GM12878 (cell line): ENCODE data around the gene TCEA2. TPM values are rescaled to one million over a fixed set of nuclear protein-coding genes. Genes with fewer than 3 reads are reported as not detected.

Experiments
- ATAC-seq: fragments of 200-7000 bp; cut with Tn5 transposase; 3 replicates; pipeline ENCODE4 v1.9.1; 2020; ENCODE audit warnings: mild to moderate bottlenecking, moderate library complexity
- BruUV-seq: library from RNA; stranded (reverse); fragments of 400-500 nt; replicated peaks from 2 replicates; lab custom pipeline; 2021; lab: Mats Ljungman, UMichigan
- CTCF ChIA-PET: fragments of 300-600 bp; sonication (Branson Sonifier 250); formaldehyde crosslinking; extraction: SDS; loops from one replicate; lab custom pipeline; 2021; ENCODE audit warnings: inconsistent platforms; lab: Yijun Ruan, JAX
- POLR2A ChIA-PET: fragments of 350-600 bp; formaldehyde crosslinking; extraction: SDS; loops from one replicate; lab custom pipeline; 2021; ENCODE audit warnings: inconsistent platforms; lab: Charles Lee
- RAD21 ChIA-PET: fragments of 300-600 bp; sonication (Branson Sonifier 250); formaldehyde crosslinking; loops from one replicate; lab custom pipeline; 2023; ENCODE audit warnings: antibody characterized with exemption; ENCODE audit not compliant: unreplicated experiment; lab: Charles Lee
- SMC1A ChIA-PET: fragments of 300-600 bp; sonication (Branson Sonifier 250); formaldehyde crosslinking; loops from one replicate; lab custom pipeline; 2023; ENCODE audit not compliant: unreplicated experiment, uncharacterized antibody; lab: Charles Lee
- DNase-seq: peaks from one replicate; pipeline ENCODE4 v3.0.0-alpha.2; 2011; ENCODE audit warnings: low read depth, low spot score
- FAIRE-seq: peaks from 3 replicates; lab custom pipeline; 2011; peaks lifted over from hg19 to GRCh38; lab: Jason Lieb, UNC
- H2AFZ ChIP-seq: 2 replicates; pipeline ENCODE4 v1.6.0; 2011; ENCODE audit warnings: low read depth, low read length, control low read depth; ENCODE audit not compliant: control insufficient read depth
- H3K27ac ChIP-seq: 2 replicates; pipeline ENCODE4 v1.5.1; 2011; ENCODE audit warnings: control low read depth; ENCODE audit not compliant: control insufficient read depth, insufficient read depth
- H3K27me3 ChIP-seq, 2 experiments: replicated peaks in 1 of 2; 2 replicates each; pipeline versions ENCODE4 v1.6.0 to v1.6.1; 2011; ENCODE audit warnings: low read length in 1 of 2; ENCODE audit not compliant: control insufficient read depth in 2 of 2, insufficient read depth in 2 of 2
- H3K36me3 ChIP-seq, 2 experiments: 2 replicates each; pipeline ENCODE4 v1.5.1; 2011; ENCODE audit warnings: low read length in 1 of 2; ENCODE audit not compliant: control insufficient read depth in 2 of 2, insufficient read depth in 2 of 2
- H3K4me1 ChIP-seq: 2 replicates; pipeline ENCODE4 v1.6.1; 2011; ENCODE audit warnings: mild to moderate bottlenecking, low read length, moderate library complexity, mixed read lengths; ENCODE audit not compliant: control insufficient read depth, insufficient read depth
- H3K4me2 ChIP-seq: 2 replicates; pipeline ENCODE4 v1.6.0; 2011; ENCODE audit warnings: control low read depth; ENCODE audit not compliant: control insufficient read depth, insufficient read depth
- H3K4me3 ChIP-seq: fragments of 200-600 bp; sonication (generic); 2 replicates; pipeline ENCODE4 v1.5.1; 2016
- H3K79me2 ChIP-seq: 2 replicates; pipeline ENCODE4 v1.6.0; 2011; ENCODE audit warnings: low read length; ENCODE audit not compliant: control insufficient read depth, insufficient read depth
- H3K9ac ChIP-seq: 2 replicates; pipeline ENCODE4 v1.8.0; 2011; ENCODE audit warnings: low read length, control low read depth, mixed read lengths; ENCODE audit not compliant: control insufficient read depth, insufficient read depth
- H3K9me3 ChIP-seq: replicated peaks from 3 replicates; pipeline ENCODE4 v1.5.1; 2011; ENCODE audit warnings: mild to moderate bottlenecking, low read length; ENCODE audit not compliant: control insufficient read depth, insufficient read depth
- H4K20me1 ChIP-seq: 2 replicates; pipeline ENCODE4 v1.6.0; 2011; ENCODE audit not compliant: control insufficient read depth, insufficient read depth
- IRF3 ChIP-seq: fragments of 450-650 bp; IDR thresholded peaks from 2 replicates; pipeline ENCODE4 v1.6.1; 2014; ENCODE audit warnings: mild to moderate bottlenecking
- POLR2A ChIP-seq: IDR thresholded peaks from 2 replicates; pipeline ENCODE4 v1.6.1; 2011; ENCODE audit warnings: low read depth, mild to moderate bottlenecking, low read length
- SIN3A ChIP-seq: IDR thresholded peaks from 2 replicates; pipeline ENCODE4 v1.6.1; 2012; ENCODE audit warnings: low read depth, low read length, improper control_type of control experiment
- ZNF24 ChIP-seq: fragments of 450-650 bp; IDR thresholded peaks from 2 replicates; pipeline ENCODE4 v1.6.1; 2017; ENCODE audit warnings: antibody characterized with exemption, mild to moderate bottlenecking
- WGBS: methylation state at CpG from one replicate; pipeline ENCODE4 v1.1.6; 2016; ENCODE audit warnings: low lambda C conversion rate; ENCODE audit not compliant: insufficient replicate concordance, insufficient coverage; ENCODE audit errors: missing lambda C conversion rate; 5-methylcytosine and 5-hydroxymethylcytosine counted together
- in situ Hi-C: fragments of 300-500 bp; cut with MboI; formaldehyde crosslinking; loops from 9 replicates; pipeline ENCODE4 v1.14.3; 2018; ENCODE audit warnings: mixed read lengths
- intact Hi-C: fragments of 100-400 bp; cut with micrococcal nuclease; formaldehyde crosslinking; loops from one replicate; pipeline ENCODE4 v1.14.2; 2022; ENCODE audit not compliant: unreplicated experiment
- polyA plus RNA-seq, 11 experiments: library from polyadenylated mRNA; depleted of rRNA in 4 of 11; unstranded in 6 of 11; stranded (reverse) in 5 of 11; fragments of >200 nt; fragmentation: Nextera tagmentation in 4 of 11; fragmentation: Illumina TruSeq in 1 of 11; extraction: Ambion mirVana in 4 of 11; extraction: Trizol in 1 of 11; gene quantifications; 1 replicate in 1 of 11; 2 replicates in 10 of 11; pipeline versions ENCODE4 v1.2.1 to v1.2.3, GENCODE V29; 2011 to 2016; ENCODE audit warnings: inconsistent platforms in 2 of 11, missing spikeins in 2 of 11, low read depth in 1 of 11
- total RNA-seq, 4 experiments: library from RNA; depleted of rRNA in 3 of 4; stranded (reverse); fragments of >200 nt in 3 of 4; fragmentation: Illumina TruSeq in 1 of 4; extraction: Trizol in 1 of 4; gene quantifications; 2 replicates each; pipeline versions ENCODE4 v1.2.1 to v1.2.3, GENCODE V29; 2013 to 2021

Gene TCEA2
- total and polyA plus RNA-seq, 10 of the 15 experiments (the other 5 are each of a cell fraction or from before 2014, with no cell fraction given) = 3.4 to 42.5 (median 13.3) TPM

- Histone ChIP-seq H4K20me1 (no peaks in the 10 kb centered on the region), H3K4me2 (no peak overlapping the region), H3K4me1 (no peaks in the 10 kb centered on the region), H3K27ac (no peak overlapping the region), H3K9me3 (no peaks in the 10 kb centered on the region), H2AFZ (no peak overlapping the region), H3K79me2 (no peaks in the 10 kb centered on the region), H3K4me3 (no peak overlapping the region), H3K9ac (no peak overlapping the region), H3K36me3 (peaks cover 48 to 59% of the 10 kb centered on the region in 2 experiments), H3K27me3 (no peaks in the 10 kb centered on the region)
- 91% methylated on average over 24 of the region's 24 CpGs for WGBS
- ChIA-PET POLR2A (no interaction called here), RAD21 (no interaction called here), CTCF (interaction anchor here (0.6 to 1.4 kb wide), 2 partner anchors 11 to 36 kb away, joined by 4 read pairs; no protein-coding TSS in a partner anchor), SMC1A (no interaction called here)
- BruUV-seq = no TSS peak
- DNase-seq = no peak
- ATAC-seq = no peak
- TF ChIP-seq ZNF24 (no peak), SIN3A (no peak), POLR2A (peak; percentile 58; the same call in 1 of the 2 replicates), IRF3 (no peak)
- FAIRE-seq = no peak
- intact Hi-C loops (no loop called here), in situ Hi-C loops (no loop called here)
Measured at GRCh38 chr20:64027981-64028685, 34.9 kb upstream of the TCEA2 start.
